ENCODE results near the gene UBN2. TPM values are rescaled to one million over a fixed set of nuclear protein-coding genes. Genes with fewer than 3 reads are reported as not detected.

The UBN2 gene
- total and polyA plus RNA-seq, 2 of the 13 experiments (the other 11 are each of a cell fraction or from before 2014, with no cell fraction given) = 5.6 to 5.7 TPM

DNA sequence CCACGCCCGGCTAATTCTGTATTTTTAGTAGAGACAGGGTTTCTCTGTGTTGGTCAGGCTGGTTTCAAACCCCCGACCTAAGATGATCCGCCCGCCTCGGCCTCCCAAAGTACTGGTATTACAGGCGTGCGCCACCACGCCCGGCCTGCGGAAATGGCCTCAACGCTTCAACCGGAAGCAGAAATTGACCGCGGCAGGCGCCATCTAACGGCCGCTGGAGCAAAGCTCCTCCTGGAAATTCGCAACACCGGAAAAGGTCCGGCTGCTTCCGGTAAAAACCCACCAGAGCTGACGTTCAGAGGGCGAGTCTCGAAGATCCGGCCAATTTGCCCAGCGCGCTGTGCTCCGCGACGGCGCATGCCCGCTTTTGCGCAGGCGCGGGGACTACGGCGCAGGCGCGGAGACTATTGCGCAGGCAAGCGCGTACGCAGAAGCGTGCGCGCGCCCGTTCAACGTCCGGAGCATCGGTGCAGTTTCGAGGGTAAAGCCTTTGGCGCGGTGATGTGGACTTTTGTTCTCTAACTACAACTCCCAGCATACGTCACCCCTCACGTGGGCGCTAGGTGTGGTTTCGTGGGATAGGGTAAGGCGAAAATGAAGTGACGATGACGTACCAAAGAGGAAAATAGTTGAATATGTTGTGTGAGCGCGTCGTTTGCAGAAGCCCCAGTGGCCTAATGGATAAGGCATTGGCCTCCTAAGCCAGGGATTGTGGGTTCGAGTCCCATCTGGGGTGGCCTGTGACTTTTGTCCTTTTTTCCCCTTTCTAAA lies 109.2 kb downstream of the UBN2 start (continued):
- TF ChIP-seq, protein P1, sequence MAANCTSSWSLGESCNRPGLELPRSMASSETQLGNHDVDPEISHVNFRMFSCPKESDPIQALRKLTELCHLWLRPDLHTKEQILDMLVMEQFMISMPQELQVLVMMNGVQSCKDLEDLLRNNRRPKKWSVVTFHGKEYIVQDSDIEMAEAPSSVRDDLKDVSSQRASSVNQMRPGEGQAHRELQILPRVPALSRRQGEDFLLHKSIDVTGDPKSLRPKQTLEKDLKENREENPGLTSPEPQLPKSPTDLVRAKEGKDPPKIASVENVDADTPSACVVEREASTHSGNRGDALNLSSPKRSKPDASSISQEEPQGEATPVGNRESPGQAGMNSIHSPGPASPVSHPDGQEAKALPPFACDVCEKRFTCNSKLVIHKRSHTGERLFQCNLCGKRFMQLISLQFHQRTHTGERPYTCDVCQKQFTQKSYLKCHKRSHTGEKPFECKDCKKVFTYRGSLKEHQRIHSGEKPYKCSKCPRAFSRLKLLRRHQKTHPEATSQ (CRISPR knock-in tag; IDR thresholded peaks at IDR 0.05; ENCODE audit: borderline replicate concordance) = peak; percentile 46; the same call in 1 of the 2 replicates
- TF ChIP-seq ZNF7 (CRISPR knock-in tag; IDR thresholded peaks at IDR 0.05) = 0 out of 2 replicates have a peak, but pooled peaks have one; percentile 5
- TF ChIP-seq TEAD3 (CRISPR knock-in tag; optimal IDR thresholded peaks at IDR 0.05; ENCODE audit: borderline replicate concordance) = peak; percentile 70
- 0 out of 2 replicates have a peak, but pooled peaks have one; percentile 5 for TF ChIP-seq ZNF615 (CRISPR knock-in tag; IDR thresholded peaks at IDR 0.05; ENCODE audit: borderline replicate concordance)
- TF ChIP-seq, protein P2, sequence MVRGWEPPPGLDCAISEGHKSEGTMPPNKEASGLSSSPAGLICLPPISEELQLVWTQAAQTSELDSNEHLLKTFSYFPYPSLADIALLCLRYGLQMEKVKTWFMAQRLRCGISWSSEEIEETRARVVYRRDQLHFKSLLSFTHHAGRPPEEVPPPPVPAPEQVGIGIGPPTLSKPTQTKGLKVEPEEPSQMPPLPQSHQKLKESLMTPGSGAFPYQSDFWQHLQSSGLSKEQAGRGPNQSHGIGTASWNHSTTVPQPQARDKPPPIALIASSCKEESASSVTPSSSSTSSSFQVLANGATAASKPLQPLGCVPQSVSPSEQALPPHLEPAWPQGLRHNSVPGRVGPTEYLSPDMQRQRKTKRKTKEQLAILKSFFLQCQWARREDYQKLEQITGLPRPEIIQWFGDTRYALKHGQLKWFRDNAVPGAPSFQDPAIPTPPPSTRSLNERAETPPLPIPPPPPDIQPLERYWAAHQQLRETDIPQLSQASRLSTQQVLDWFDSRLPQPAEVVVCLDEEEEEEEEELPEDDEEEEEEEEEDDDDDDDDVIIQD (CRISPR knock-in tag; IDR thresholded peaks at IDR 0.05; ENCODE audit: low read depth) = peak; percentile 61; the same call in 1 of the 2 replicates
- TF ChIP-seq, protein P3, sequence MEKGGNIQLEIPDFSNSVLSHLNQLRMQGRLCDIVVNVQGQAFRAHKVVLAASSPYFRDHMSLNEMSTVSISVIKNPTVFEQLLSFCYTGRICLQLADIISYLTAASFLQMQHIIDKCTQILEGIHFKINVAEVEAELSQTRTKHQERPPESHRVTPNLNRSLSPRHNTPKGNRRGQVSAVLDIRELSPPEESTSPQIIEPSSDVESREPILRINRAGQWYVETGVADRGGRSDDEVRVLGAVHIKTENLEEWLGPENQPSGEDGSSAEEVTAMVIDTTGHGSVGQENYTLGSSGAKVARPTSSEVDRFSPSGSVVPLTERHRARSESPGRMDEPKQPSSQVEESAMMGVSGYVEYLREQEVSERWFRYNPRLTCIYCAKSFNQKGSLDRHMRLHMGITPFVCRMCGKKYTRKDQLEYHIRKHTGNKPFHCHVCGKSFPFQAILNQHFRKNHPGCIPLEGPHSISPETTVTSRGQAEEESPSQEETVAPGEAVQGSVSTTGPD (CRISPR knock-in tag; IDR thresholded peaks at IDR 0.05) = no peak
- peak; percentile 89 for TF ChIP-seq ADNP (CRISPR knock-in tag; IDR thresholded peaks at IDR 0.05)
- TF ChIP-seq ZBTB20 (CRISPR knock-in tag; IDR thresholded peaks at IDR 0.05; ENCODE audit: borderline replicate concordance, low read depth) = peak; percentile 52; the same call in 1 of the 2 replicates
- TF ChIP-seq, protein P4, sequence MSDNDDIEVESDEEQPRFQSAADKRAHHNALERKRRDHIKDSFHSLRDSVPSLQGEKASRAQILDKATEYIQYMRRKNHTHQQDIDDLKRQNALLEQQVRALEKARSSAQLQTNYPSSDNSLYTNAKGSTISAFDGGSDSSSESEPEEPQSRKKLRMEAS (IDR thresholded peaks at IDR 0.05) = peak; percentile 84; the same call in 1 of the 2 replicates
- TF ChIP-seq ZNF354B (CRISPR knock-in tag; IDR thresholded peaks at IDR 0.05) = 0 out of 2 replicates have a peak, but pooled peaks have one; percentile 51
- peak; percentile 73; the same call in 1 of the 2 replicates for TF ChIP-seq ARID2 (CRISPR knock-in tag; IDR thresholded peaks at IDR 0.05; ENCODE audit: borderline replicate concordance)
- TF ChIP-seq, protein P5, sequence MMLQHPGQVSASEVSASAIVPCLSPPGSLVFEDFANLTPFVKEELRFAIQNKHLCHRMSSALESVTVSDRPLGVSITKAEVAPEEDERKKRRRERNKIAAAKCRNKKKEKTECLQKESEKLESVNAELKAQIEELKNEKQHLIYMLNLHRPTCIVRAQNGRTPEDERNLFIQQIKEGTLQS (CRISPR knock-in tag; IDR thresholded peaks at IDR 0.05) = 0 out of 2 replicates have a peak, but pooled peaks have one; percentile 26
- TF ChIP-seq, protein P6, sequence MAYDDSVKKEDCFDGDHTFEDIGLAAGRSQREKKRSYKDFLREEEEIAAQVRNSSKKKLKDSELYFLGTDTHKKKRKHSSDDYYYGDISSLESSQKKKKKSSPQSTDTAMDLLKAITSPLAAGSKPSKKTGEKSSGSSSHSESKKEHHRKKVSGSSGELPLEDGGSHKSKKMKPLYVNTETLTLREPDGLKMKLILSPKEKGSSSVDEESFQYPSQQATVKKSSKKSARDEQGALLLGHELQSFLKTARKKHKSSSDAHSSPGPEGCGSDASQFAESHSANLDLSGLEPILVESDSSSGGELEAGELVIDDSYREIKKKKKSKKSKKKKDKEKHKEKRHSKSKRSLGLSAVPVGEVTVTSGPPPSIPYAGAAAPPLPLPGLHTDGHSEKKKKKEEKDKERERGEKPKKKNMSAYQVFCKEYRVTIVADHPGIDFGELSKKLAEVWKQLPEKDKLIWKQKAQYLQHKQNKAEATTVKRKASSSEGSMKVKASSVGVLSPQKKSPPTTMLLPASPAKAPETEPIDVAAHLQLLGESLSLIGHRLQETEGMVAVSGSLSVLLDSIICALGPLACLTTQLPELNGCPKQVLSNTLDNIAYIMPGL (CRISPR knock-in tag; IDR thresholded peaks at IDR 0.05; ENCODE audit: borderline replicate concordance in 1 of 2, low read depth in 1 of 2) = peak; percentile 89 to 96; a peak in 3 of 4 replicates
- no peak for TF ChIP-seq NONO (IDR thresholded peaks at IDR 0.05)
- TF ChIP-seq NONO (CRISPR knock-in tag; conservative IDR thresholded peaks at IDR 0.05) = peak; percentile 97
- no peak for TF ChIP-seq PCBP2 (optimal IDR thresholded peaks at IDR 0.05; ENCODE audit: low read depth, low read length, poor library complexity, severe bottlenecking)
- no peak for TF ChIP-seq ZNF577 (CRISPR knock-in tag; IDR thresholded peaks at IDR 0.05; ENCODE audit: borderline replicate concordance, low read depth)
- TF ChIP-seq, protein P7, sequence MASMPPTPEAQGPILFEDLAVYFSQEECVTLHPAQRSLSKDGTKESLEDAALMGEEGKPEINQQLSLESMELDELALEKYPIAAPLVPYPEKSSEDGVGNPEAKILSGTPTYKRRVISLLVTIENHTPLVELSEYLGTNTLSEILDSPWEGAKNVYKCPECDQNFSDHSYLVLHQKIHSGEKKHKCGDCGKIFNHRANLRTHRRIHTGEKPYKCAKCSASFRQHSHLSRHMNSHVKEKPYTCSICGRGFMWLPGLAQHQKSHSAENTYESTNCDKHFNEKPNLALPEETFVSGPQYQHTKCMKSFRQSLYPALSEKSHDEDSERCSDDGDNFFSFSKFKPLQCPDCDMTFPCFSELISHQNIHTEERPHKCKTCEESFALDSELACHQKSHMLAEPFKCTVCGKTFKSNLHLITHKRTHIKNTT (CRISPR knock-in tag; IDR thresholded peaks at IDR 0.05) = no peak
- TF ChIP-seq ZNF256 (CRISPR knock-in tag; conservative IDR thresholded peaks at IDR 0.05) = 0 out of 2 replicates have a peak, but pooled peaks have one; percentile 69
- peak; percentile 86; the same call in 1 of the 2 replicates for TF ChIP-seq ZNF605 (CRISPR knock-in tag; IDR thresholded peaks at IDR 0.05)
